Mammary epithelial cell (primary cell): ENCODE results near the gene NAPB.

ENCODE experiments used
- EZH2 ChIP-seq: IDR thresholded peaks from 2 replicates; pipeline ENCODE4 v1.6.1; 2012; ENCODE audit warnings: low read length, inconsistent platforms, borderline replicate concordance
- TF ChIP-seq, protein P1 (sequence below), 2 donors: IDR thresholded peaks in 1 of 2; conservative IDR thresholded peaks in 1 of 2; 2 replicates each; pipeline ENCODE4 v1.5.1; 2011 to 2012; ENCODE audit warnings: inconsistent platforms in 2 of 2, low read length in 2 of 2, mild to moderate bottlenecking in 2 of 2, control low read depth in 1 of 2, low read depth in 1 of 2; ENCODE audit not compliant: insufficient read depth in 1 of 2; ENCODE audit errors: extremely low read depth in 1 of 2

DNA sequence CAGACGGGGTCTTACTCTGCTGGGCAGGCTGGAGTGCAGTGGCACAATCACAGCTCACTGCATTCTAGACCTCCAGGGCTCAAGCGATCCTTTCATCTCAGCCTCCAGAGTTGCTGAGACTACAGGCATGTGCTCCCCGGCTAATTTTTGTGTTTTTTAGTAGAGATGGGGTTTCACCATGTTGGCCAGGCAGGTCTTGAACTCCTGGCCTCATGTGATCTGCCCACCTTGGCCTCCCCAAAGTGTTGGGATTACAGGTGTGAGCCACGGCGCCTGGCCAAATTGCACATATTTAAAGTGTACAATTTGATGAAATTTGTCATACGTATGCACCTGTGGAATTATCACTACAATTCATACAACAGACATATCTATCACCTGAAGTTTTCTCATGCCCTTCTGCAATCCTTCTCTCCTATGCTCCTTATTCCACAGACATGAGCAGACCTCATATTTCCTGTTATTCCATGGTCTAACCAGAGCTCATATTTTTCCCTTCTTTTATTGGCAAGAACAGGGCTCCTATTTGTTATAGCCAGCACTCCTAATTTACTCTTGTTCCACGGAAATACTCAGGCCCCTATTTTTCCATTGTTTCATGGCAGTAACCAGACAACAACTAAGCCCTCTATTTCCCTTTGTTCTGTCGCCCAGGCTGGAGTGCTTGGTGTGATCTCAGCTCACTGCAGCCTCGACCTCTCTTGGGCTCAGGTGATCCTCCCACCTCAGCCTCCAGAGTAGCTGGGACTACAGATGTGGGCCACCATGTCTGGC is 16.0 kb upstream of the NAPB start:
- TF ChIP-seq, protein P1, sequence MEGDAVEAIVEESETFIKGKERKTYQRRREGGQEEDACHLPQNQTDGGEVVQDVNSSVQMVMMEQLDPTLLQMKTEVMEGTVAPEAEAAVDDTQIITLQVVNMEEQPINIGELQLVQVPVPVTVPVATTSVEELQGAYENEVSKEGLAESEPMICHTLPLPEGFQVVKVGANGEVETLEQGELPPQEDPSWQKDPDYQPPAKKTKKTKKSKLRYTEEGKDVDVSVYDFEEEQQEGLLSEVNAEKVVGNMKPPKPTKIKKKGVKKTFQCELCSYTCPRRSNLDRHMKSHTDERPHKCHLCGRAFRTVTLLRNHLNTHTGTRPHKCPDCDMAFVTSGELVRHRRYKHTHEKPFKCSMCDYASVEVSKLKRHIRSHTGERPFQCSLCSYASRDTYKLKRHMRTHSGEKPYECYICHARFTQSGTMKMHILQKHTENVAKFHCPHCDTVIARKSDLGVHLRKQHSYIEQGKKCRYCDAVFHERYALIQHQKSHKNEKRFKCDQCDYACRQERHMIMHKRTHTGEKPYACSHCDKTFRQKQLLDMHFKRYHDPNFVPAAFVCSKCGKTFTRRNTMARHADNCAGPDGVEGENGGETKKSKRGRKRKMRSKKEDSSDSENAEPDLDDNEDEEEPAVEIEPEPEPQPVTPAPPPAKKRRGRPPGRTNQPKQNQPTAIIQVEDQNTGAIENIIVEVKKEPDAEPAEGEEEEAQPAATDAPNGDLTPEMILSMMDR (conservative IDR thresholded peaks at IDR 0.05 in 1 of 2, IDR thresholded peaks at IDR 0.05 in 1 of 2; ENCODE audit: extremely low read depth in 1 of 2, insufficient read depth in 1 of 2, low read depth in 1 of 2, low read length in 2 of 2), result no peak
- TF ChIP-seq EZH2, result no peak
